Measurements from ENCODE around the gene NISCH. TPM values are rescaled to one million over a fixed set of nuclear protein-coding genes. Genes with fewer than 3 reads are reported as not detected.

The NISCH gene
- total RNA-seq, 8 experiments from 2014 or later, result 54.4 to 134 (median 80.6) TPM

DNA sequence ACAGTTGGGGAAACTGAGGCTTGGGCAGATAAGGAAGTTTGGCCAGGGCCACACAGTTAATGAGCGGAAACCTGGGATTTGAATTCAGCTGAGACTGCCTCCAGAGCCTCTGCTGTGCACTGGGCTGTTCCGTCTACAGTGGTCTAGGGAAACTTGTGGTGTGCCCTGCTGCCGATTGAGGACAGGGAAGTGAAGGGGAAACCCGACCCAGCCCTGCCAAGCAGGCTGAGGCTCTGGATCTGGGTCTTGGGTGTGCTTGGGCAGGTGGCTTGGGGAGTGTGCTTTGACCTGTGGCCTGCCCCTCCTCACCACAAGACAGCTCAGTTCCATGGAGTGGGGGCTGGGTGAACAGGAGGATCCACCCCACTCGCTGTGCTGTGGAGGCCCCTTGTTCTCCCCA lies 17.6 kb downstream of the NISCH start:
- H3K4me3 ChIP-seq, result no peak overlapping the region
- no peaks in the 10 kb centered on the region for H3K4me1 ChIP-seq (replicated peaks in 1 of 2)
- ATAC-seq (replicated peaks in 6 of 8), result no peak
- WGBS, 10 experiments, result 40 to 100% (median 93%) methylated on average over 1 to 5 of the region's 5 CpGs; no CpG with 5 or more reads in 3 of the 10 experiments
- no peak overlapping the region for H3K27ac ChIP-seq
- in situ Hi-C loops (cut with MboI; ENCODE audit: low pct_unique_long_range_greater_than_20kb in 2 of 9, low sequenced_read_pairs in 9 of 9, unreplicated experiment in 9 of 9), result no loop called here

DNA sequence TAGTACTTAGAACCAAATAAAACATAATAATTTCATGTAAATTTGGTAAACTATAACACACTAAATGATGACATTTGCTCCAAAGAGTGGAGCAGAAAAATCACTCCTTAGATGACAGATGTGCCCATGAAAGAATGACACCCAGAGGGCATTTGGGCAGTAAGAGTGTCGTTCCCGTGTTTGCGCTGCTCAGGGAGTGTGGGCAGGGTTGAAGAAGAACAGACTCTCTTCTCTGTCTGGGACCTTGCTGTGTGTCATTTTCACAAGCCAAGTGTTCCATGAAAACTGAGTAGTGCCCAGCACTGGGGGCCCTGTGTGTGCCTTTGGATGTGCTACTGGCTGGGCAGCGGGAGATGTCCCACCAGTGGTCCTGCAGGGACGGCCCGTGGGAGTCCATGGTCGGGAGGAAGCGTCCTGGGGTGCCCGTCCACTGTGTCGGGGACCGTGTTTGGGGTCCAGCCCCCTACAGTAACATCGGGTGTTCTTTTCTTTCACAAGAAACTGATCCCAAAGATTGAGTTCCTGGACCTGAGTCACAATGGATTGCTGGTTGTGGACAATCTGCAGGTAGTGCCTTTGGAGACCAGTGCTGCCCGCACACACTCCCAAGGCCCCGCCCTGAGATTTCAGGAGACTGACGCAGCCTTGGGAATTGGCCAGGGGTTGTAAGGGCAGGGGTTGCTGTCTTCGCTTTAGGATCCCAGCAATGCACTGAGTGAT lies 21.8 kb downstream of the NISCH start:
- Histone ChIP-seq H3K27ac (no peak overlapping the region), H3K4me1 (replicated peaks in 1 of 2) (no peaks in the 10 kb centered on the region), H3K4me3 (no peak overlapping the region)
- no peak for ATAC-seq (replicated peaks in 6 of 8)
- in situ Hi-C loops (cut with MboI; ENCODE audit: low pct_unique_long_range_greater_than_20kb in 2 of 9, low sequenced_read_pairs in 9 of 9, unreplicated experiment in 9 of 9), result no loop called here
- 90 to 100% (median 100%) methylated on average over 1 to 9 of the region's 16 CpGs; no CpG with 5 or more reads in 1 of the 10 experiments for WGBS, 10 experiments

DNA sequence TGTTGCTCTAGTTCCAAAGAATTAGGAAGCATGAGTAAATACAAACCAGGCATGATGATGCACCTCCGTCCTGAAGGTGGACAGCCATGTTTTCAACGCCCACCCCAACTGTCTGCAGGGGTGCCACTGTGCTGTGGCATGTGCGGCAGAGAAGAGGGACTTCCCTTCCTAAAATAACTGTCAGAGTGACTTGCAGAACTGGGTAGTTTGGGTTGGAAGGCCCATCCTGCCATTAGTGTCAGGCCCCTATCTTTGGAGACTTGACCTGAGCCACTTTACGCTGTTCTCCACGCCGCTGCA lies 22.3 kb downstream of the NISCH start:
- no peak for ATAC-seq (replicated peaks in 6 of 8)
- no peak overlapping the region for H3K4me3 ChIP-seq
- in situ Hi-C loops (cut with MboI; ENCODE audit: low pct_unique_long_range_greater_than_20kb in 2 of 9, low sequenced_read_pairs in 9 of 9, unreplicated experiment in 9 of 9), result no loop called here
- H3K4me1 ChIP-seq (replicated peaks in 1 of 2), result no peaks in the 10 kb centered on the region
- H3K27ac ChIP-seq, result no peak overlapping the region
- WGBS, 10 experiments, result 40 to 100% (median 93%) methylated on average over 1 to 5 of the region's 6 CpGs; no CpG with 5 or more reads in 5 of the 10 experiments

DNA sequence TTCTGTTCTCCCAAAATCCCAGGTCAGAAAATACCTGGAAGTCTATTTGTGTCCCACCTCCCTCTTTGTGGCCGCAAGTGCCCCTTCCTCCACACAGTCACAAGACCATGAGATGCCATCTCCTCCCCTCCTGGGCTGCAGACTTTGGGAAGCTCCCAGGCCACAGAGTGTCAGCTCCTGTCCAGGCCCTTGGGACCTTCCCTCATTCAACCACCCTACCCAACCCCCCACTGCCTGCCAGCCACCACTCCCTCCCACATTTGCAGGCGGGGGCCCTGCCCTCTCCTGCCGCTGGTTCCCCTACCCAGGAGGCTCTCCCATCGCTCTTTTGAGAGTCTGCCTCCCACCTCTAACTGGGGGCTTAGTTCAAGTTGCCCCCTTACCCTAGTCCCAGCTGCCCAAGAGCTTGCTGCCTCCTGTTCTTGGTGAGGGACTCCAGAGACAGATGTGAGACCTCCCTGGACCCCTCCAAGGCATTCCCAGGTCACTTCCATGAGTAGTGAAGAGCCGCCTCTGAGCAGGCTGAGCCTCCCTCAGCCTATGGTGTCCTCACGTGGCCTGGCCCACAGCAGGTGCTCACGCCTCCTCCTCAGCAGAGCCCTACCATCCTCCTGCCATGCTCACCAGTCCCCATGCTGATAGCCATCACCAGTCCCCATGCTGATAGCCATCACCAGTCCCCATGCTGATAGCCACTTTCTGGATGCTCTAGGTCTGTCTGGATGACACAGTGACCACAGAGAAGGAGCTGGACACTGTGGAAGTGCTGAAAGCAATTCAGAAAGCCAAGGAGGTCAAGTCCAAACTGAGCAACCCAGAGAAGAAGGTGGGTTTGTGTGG lies 23.9 kb downstream of the NISCH start:
- WGBS, 10 experiments, result 100% methylated on average over 1 to 2 of the region's 7 CpGs; no CpG with 5 or more reads in 7 of the 10 experiments
- in situ Hi-C loops (cut with MboI; ENCODE audit: low pct_unique_long_range_greater_than_20kb in 2 of 9, low sequenced_read_pairs in 9 of 9, unreplicated experiment in 9 of 9), result no loop called here
- H3K4me1 ChIP-seq (replicated peaks in 1 of 2), result peaks cover 9 to 14% of the 10 kb centered on the region in 2 donors
- ATAC-seq (replicated peaks in 6 of 8), result no peak
- no peak overlapping the region for H3K27ac ChIP-seq
- H3K4me3 ChIP-seq, result no peak overlapping the region

DNA sequence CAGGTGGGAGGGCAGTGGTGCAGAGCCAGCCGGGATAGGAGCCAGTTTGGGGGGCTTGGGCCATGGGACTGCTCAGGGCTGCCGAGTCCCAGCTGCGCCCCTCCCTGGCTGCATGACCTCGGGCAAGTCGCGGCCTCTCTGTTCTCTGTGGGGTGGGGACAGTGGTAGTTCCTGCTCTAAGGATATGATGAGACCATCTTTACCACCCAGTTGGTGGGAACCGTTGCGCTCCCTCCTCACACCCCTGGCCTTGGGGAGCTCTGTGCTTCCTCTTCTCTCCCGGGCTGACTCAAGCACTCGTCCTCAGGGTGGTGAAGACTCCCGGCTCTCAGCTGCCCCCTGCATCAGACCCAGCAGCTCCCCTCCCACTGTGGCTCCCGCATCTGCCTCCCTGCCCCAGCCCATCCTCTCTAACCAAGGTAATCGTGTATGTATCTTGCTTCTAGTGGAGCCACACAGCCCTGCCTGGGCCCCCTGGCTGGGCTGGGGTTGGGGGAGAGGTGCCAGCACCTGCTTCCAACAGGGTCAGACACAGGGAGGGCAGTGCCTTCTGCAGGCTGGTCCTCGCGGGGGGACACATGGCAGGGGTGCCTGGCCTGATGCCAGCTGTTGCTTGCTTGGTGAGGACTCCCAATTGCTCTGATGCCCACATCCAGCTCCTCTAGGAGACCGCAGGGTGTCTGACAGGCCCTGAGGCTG lies 24.6 kb downstream of the NISCH start:
- in situ Hi-C loops (cut with MboI; ENCODE audit: low pct_unique_long_range_greater_than_20kb in 2 of 9, low sequenced_read_pairs in 9 of 9, unreplicated experiment in 9 of 9), result no loop called here
- no peak for ATAC-seq (replicated peaks in 6 of 8)
- 94 to 100% (median 98%) methylated on average over 1 to 5 of the region's 16 CpGs; no CpG with 5 or more reads in 6 of the 10 experiments for WGBS, 10 experiments
- peaks cover 9 to 22% of the 10 kb centered on the region in 2 donors for H3K4me1 ChIP-seq (replicated peaks in 1 of 2)
- H3K27ac ChIP-seq, result no peak overlapping the region
- no peak overlapping the region for H3K4me3 ChIP-seq

DNA sequence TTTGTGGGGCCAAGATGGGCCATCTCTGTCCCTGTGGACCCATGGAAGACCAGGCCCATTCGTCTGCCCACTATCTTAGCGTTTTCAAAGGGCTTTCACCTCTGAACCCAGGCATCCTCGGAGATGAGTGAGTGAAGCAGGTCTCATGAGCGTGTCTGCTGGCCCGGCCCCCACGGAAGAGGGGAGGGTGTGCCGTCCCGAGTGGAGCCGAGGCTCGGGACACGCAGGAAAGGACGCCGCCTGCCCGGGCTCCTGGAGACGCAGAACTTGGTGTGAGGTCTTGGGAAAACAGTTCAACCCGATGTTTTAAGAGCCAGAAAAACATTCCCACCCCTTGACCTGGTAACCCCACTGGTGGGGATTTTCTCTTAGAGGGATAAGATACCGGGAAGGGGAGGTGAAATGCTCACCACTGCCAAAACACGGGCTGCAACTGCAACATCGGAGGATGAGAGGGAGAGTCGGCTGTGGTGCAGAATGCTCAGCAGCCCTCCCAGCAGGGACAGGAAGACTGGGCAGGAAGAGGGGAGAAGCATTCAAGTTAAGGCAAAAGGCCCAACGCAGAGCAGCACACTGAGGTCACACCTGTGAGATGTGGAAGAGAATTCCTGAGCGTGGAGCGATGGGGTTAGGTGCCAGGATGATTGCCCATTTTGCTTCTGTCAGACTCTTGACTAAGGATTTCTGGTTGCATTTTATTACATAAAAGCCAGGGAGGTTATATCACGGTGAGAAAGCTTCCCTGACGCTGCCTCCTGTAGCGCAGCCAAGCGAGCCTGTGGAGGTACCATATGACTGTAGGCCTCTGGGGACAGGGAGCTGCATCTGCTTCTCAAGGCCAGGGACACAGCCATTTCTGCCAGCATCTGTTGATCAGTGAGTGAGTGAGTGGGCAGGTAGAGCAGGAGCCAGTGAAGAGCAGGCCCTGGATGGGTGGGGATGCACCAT lies 25.6 kb downstream of the NISCH start:
- Histone ChIP-seq H3K4me3 (no peak overlapping the region), H3K27ac (no peak overlapping the region), H3K4me1 (replicated peaks in 1 of 2) (peaks cover 9 to 23% of the 10 kb centered on the region in 2 donors)
- in situ Hi-C loops (cut with MboI; ENCODE audit: low pct_unique_long_range_greater_than_20kb in 2 of 9, low sequenced_read_pairs in 9 of 9, unreplicated experiment in 9 of 9), result no loop called here
- whole genome bisulfite sequencing, 10 experiments, result 80 to 96% (median 87%) methylated on average over 1 to 5 of the region's 27 CpGs; no CpG with 5 or more reads in 4 of the 10 experiments
- peak in 1 of 8 experiments; percentile 21 for ATAC-seq (replicated peaks in 6 of 8)

DNA sequence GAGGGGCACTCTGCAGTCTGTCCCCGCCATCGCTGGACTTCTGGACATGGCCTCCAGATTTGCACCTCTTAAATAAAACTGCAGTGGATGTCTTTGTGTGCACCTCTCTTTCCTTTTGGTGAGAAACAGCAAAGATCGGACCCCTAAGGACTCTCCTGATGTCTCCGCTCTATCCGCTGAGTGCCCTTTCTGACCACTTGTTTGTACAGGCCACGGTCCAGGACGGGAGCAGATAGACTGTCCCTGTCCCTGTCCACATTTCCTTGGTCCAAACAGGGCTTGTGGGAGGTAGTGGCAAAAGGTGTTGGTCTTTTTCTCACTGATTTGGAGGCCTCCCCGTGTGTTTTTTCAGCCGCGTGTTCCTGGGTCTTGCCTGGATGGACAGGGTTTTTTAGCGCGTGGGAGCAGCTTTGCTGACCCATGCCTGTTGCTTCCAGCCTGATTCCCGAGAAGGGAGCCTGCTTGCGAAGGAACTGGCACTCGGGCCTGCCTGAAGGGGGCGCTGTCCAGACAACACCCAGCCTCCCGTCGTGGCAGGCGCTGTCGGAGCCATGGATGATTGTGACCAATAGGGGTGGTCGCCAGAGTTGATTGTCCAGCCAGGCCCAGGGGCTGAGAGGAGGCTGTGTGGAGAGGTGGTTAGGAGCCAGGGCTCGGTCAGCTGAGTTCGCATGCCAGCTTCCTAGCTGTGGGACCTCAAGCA lies 26.6 kb downstream of the NISCH start:
- WGBS, 10 experiments, result 80 to 100% (median 94%) methylated on average over 1 to 14 of the region's 23 CpGs; no CpG with 5 or more reads in 1 of the 10 experiments
- Histone ChIP-seq H3K27ac (no peak overlapping the region), H3K4me3 (no peak overlapping the region), H3K4me1 (replicated peaks in 1 of 2) (peaks cover 9 to 23% of the 10 kb centered on the region in 2 donors)
- in situ Hi-C loops (cut with MboI; ENCODE audit: low pct_unique_long_range_greater_than_20kb in 2 of 9, low sequenced_read_pairs in 9 of 9, unreplicated experiment in 9 of 9), result no loop called here
- no peak for ATAC-seq (replicated peaks in 6 of 8)

DNA sequence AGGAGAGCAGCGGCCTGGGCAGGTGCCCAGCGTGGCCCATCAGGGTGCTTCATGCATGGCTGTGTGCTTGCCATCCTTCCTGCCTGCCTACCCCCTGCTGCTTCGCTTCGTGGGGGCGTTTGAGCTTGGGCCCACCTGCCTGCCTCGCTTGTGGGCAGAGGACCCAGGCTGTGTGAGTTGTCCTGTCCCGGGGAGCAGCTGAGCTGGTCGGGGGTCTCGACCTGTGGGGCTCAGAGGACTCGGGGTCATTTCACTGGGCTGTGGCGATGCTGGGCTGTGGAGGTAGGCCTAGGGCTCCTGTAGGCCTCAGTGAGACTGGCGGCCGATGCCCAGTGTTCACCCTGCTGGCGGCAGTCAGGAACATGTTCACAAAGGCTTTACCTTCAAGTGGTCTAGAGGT lies 27.7 kb downstream of the NISCH start:
- in situ Hi-C loops (cut with MboI; ENCODE audit: low pct_unique_long_range_greater_than_20kb in 2 of 9, low sequenced_read_pairs in 9 of 9, unreplicated experiment in 9 of 9), result no loop called here
- ATAC-seq (replicated peaks in 6 of 8), result peak in 4 of 8 experiments; percentile 1 to 6 (median 4)
- no peak overlapping the region for H3K27ac ChIP-seq
- H3K4me1 ChIP-seq (replicated peaks in 1 of 2), result peaks cover 9 to 23% of the 10 kb centered on the region in 2 donors
- H3K4me3 ChIP-seq, result no peak overlapping the region
- 66 to 100% (median 90%) methylated on average over 1 to 7 of the region's 14 CpGs; no CpG with 5 or more reads in 5 of the 10 experiments for WGBS, 10 experiments

DNA sequence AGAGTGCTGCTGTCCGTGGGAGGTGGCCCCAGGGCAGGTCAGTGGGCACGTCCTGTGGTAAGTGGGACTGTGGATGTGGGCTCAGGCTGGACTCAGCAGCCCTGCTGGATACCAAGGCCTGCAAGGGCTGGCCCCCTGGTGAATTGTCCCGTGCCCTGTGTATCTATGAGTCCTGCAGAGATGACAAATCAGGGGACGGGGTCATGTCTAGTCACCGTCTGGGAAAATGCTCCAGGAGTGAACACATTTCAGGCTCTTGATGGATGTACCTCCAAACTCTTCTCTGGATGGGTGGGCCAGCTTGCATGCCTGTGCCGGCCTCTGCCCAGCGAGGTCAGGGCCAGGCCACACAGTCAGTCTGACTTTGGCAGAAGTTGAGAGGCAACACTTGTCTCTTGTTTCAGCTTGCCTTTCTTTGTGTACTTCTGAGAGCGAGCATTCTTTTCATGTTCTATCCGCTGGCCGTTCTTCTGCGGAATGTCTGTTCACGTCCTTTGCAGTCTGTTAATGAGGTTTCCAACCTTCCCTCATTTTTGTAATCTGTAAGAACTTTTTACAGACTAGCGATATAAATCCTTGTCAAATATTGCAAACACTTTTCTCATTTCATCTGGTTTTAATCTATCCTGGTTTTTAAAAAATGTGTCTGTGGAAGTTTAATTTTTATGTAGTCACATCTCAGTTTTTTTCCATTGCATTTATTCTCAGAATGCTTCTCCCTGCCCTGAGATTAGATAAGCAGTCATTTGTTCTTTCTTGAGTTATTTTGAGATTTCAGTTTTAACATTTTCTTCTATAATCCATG lies 28.4 kb downstream of the NISCH start:
- 0 to 78% (median 48%) methylated on average over 1 to 9 of the region's 13 CpGs for WGBS, 10 experiments
- Histone ChIP-seq H3K4me1 (replicated peaks in 1 of 2) (peaks cover 9 to 23% of the 10 kb centered on the region in 2 donors), H3K4me3 (no peak overlapping the region), H3K27ac (peak overlapping the region in 1 of 2 donors; percentile 15)
- in situ Hi-C loops (cut with MboI; ENCODE audit: low pct_unique_long_range_greater_than_20kb in 2 of 9, low sequenced_read_pairs in 9 of 9, unreplicated experiment in 9 of 9), result no loop called here
- peak in 7 of 8 experiments; percentile 10 to 66 (median 34) for ATAC-seq (replicated peaks in 6 of 8)

DNA sequence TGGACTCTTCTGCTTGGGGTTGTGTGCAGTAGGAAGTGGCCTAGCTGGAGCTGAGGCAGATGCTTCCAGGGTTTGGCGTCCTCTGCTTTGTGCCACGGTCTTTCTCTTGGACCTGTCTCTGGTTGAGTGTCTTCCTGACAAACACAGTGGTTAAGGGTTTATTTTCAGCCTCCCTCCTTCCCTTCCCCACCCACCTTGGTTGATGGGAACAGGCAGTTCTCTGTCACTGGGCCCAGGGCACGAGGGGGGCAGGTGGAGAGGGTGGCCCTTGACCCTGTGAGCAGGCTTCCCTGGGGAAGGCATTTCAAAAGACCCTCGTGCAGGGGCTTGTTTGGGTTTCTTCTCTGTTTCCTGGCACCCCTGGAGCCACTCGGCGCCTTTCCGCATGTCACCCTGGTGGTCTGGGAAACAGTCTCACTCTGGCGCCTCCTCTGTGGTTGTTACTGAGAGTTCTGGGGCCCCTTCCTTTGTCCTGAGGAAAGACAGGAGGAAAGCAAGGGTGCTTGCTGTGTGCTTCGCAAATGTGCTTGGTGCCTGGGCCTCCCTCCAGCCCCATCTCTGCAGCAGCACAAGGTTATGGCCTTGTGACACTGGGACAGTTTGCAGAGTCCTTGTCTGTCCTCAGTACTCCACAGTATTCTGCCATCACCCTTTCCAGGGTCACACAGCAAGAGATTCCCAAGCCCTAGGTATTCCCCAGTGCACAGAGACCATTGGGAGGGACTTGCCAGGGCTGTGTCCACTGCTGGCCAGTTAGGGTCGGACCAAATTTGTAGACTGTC lies 29.5 kb downstream of the NISCH start:
- in situ Hi-C loops (cut with MboI; ENCODE audit: low pct_unique_long_range_greater_than_20kb in 2 of 9, low sequenced_read_pairs in 9 of 9, unreplicated experiment in 9 of 9), result no loop called here
- Histone ChIP-seq H3K27ac (no peak overlapping the region), H3K4me1 (replicated peaks in 1 of 2) (peaks cover 9 to 23% of the 10 kb centered on the region in 2 donors), H3K4me3 (no peak overlapping the region)
- WGBS, 10 experiments, result 60 to 100% (median 85%) methylated on average over 1 to 4 of the region's 10 CpGs; no CpG with 5 or more reads in 5 of the 10 experiments
- peak in 1 of 8 experiments; percentile 71 for ATAC-seq (replicated peaks in 6 of 8)

Data from motor neuron (in vitro differentiated cells).